Natural killer cell treated with Interleukin-12 subunit alpha and Interleukin-12 subunit beta and Interleukin-15 and Interleukin-18, amount 100 ng/mL, for 72 hours (primary cell): ENCODE results near the gene TMEM30A. TPM values are rescaled to one million over a fixed set of nuclear protein-coding genes. Genes with fewer than 3 reads are reported as not detected.
A peak's percentile ranks its signal among the peaks of the same experiment; 100 is the strongest.

ENCODE experiments used
- ATAC-seq, 2 donors: fragments of 150-1000 bp; cut with Tn5 transposase in 1 of 2; sonication (Bioruptor Pico), chemical (Tn5 transposase) in 1 of 2; 2 replicates each; pipeline ENCODE4 v1.10.0; 2021
- DNase-seq: peaks from one replicate; pipeline ENCODE4 v3.0.0; 2022; ENCODE audit warnings: low spot score
- H3K27ac Mint-ChIP-seq, 2 donors: 1 replicate in 1 of 2; 2 replicates in 1 of 2; pipeline ENCODE4 v1.8.0; 2022; ENCODE audit warnings: mixed read lengths in 2 of 2, mild to moderate bottlenecking in 1 of 2, moderate library complexity in 1 of 2
- H3K27me3 Mint-ChIP-seq, 2 donors: 1 replicate in 1 of 2; 2 replicates in 1 of 2; pipeline ENCODE4 v1.8.0; 2022; ENCODE audit warnings: mixed read lengths in 2 of 2
- H3K36me3 Mint-ChIP-seq: one replicate; pipeline ENCODE4 v1.8.0; 2022; ENCODE audit warnings: mixed read lengths
- H3K4me1 Mint-ChIP-seq, 2 donors: 1 replicate in 1 of 2; 2 replicates in 1 of 2; pipeline ENCODE4 v1.8.0; 2022; ENCODE audit warnings: low read depth in 2 of 2, mixed read lengths in 2 of 2, mild to moderate bottlenecking in 1 of 2
- H3K4me3 Mint-ChIP-seq: one replicate; pipeline ENCODE4 v1.8.0; 2022; ENCODE audit warnings: mixed read lengths
- H3K9me3 Mint-ChIP-seq: 2 replicates; pipeline ENCODE4 v1.8.0; 2022; ENCODE audit warnings: mixed read lengths
- total RNA-seq, 2 donors: library from RNA; stranded (reverse); gene quantifications; one replicate each; pipeline ENCODE4 v1.2.3, GENCODE V29; 2022

TMEM30A gene
- total RNA-seq, 2 donors from 2014 or later = 60.6 to 81.4 TPM

- Mint-ChIP-seq H3K4me3 (no peak overlapping the region), H3K27ac (no peak overlapping the region), H3K9me3 (no peaks in the 10 kb centered on the region), H3K27me3 (peaks cover 7 to 8% of the 10 kb centered on the region in 2 donors), H3K4me1 (no peaks in the 10 kb centered on the region), H3K36me3 (no peaks in the 10 kb centered on the region)
- DNase-seq = no peak
- no peak for ATAC-seq
These were observed 17.7 kb upstream of the TMEM30A start for GRCh38 chr6:75302280-75302679.

GRCh38 chr6:75301537-75301936, 16.9 kb upstream of the TMEM30A start:
- no peak overlapping the region for H3K4me3 Mint-ChIP-seq
- no peaks in the 10 kb centered on the region for H3K4me1 Mint-ChIP-seq
- DNase-seq = no peak
- no peaks in the 10 kb centered on the region for H3K9me3 Mint-ChIP-seq
- H3K27ac Mint-ChIP-seq = no peak overlapping the region
- no peak for ATAC-seq
- H3K36me3 Mint-ChIP-seq = no peaks in the 10 kb centered on the region
- peaks cover 7 to 8% of the 10 kb centered on the region in 2 donors for H3K27me3 Mint-ChIP-seq

GRCh38 chr6:75301088-75301487, 16.5 kb upstream of the TMEM30A start:
- ATAC-seq = no peak

GRCh38 chr6:75300531-75300855, 15.9 kb upstream of the TMEM30A start:
- DNase-seq (no peak), ATAC-seq (no peak)
- Mint-ChIP-seq H3K27ac (no peak overlapping the region), H3K9me3 (no peaks in the 10 kb centered on the region), H3K27me3 (peaks cover 7 to 8% of the 10 kb centered on the region in 2 donors), H3K4me1 (no peaks in the 10 kb centered on the region), H3K36me3 (no peaks in the 10 kb centered on the region), H3K4me3 (no peak overlapping the region)

More at GRCh38 chr6:75301088-75301487, 16.5 kb upstream of the TMEM30A start:
- Mint-ChIP-seq H3K36me3 (no peaks in the 10 kb centered on the region), H3K27me3 (peaks cover 7 to 8% of the 10 kb centered on the region in 2 donors), H3K4me3 (no peak overlapping the region), H3K27ac (no peak overlapping the region), H3K4me1 (no peaks in the 10 kb centered on the region), H3K9me3 (no peaks in the 10 kb centered on the region)
- DNase-seq = no peak

GRCh38 chr6:75299801-75300530, 15.4 kb upstream of the TMEM30A start:
- H3K36me3 Mint-ChIP-seq = no peaks in the 10 kb centered on the region
- ATAC-seq (no peak), DNase-seq (no peak)
- H3K4me3 Mint-ChIP-seq = no peak overlapping the region
- H3K9me3 Mint-ChIP-seq = no peaks in the 10 kb centered on the region
- no peak overlapping the region for H3K27ac Mint-ChIP-seq
- no peaks in the 10 kb centered on the region for H3K4me1 Mint-ChIP-seq
- H3K27me3 Mint-ChIP-seq = peaks cover 6 to 8% of the 10 kb centered on the region in 2 donors

GRCh38 chr6:75296811-75297779, 12.5 kb upstream of the TMEM30A start:
- H3K27me3 Mint-ChIP-seq = no peaks in the 10 kb centered on the region
- ATAC-seq (no peak), DNase-seq (no peak)
- H3K36me3 Mint-ChIP-seq = no peaks in the 10 kb centered on the region
- no peak overlapping the region for H3K4me3 Mint-ChIP-seq
- no peaks in the 10 kb centered on the region for H3K4me1 Mint-ChIP-seq
- H3K9me3 Mint-ChIP-seq = no peaks in the 10 kb centered on the region
- H3K27ac Mint-ChIP-seq = no peak overlapping the region

- no peak for DNase-seq
- H3K36me3 Mint-ChIP-seq = no peaks in the 10 kb centered on the region
- H3K4me1 Mint-ChIP-seq = peaks cover under 1 to 2% of the 10 kb centered on the region in 2 donors
- no peaks in the 10 kb centered on the region for H3K27me3 Mint-ChIP-seq
- no peak for ATAC-seq
- no peak overlapping the region for H3K4me3 Mint-ChIP-seq
- no peak overlapping the region for H3K27ac Mint-ChIP-seq
- H3K9me3 Mint-ChIP-seq = no peaks in the 10 kb centered on the region
These were observed 8.0 kb upstream of the TMEM30A start for GRCh38 chr6:75292555-75292954.

GRCh38 chr6:75291744-75292143, 7.2 kb upstream of the TMEM30A start:
- Mint-ChIP-seq H3K9me3 (no peaks in the 10 kb centered on the region), H3K4me1 (peaks cover 2 to 8% of the 10 kb centered on the region in 2 donors), H3K36me3 (no peaks in the 10 kb centered on the region), H3K4me3 (no peak overlapping the region), H3K27ac (no peak overlapping the region), H3K27me3 (no peaks in the 10 kb centered on the region)
- ATAC-seq (no peak), DNase-seq (no peak)

GRCh38 chr6:75291331-75291730, 6.7 kb upstream of the TMEM30A start:
- H3K9me3 Mint-ChIP-seq = no peaks in the 10 kb centered on the region
- H3K4me3 Mint-ChIP-seq = no peak overlapping the region
- H3K27me3 Mint-ChIP-seq = no peaks in the 10 kb centered on the region
- H3K27ac Mint-ChIP-seq = no peak overlapping the region
- DNase-seq (no peak), ATAC-seq (no peak)
- no peaks in the 10 kb centered on the region for H3K36me3 Mint-ChIP-seq
- peaks cover 4 to 12% of the 10 kb centered on the region in 2 donors for H3K4me1 Mint-ChIP-seq

- H3K27ac Mint-ChIP-seq = no peak overlapping the region
- no peak for DNase-seq
- no peak for ATAC-seq
- H3K27me3 Mint-ChIP-seq = no peaks in the 10 kb centered on the region
- H3K4me1 Mint-ChIP-seq = peaks cover 6 to 15% of the 10 kb centered on the region in 2 donors
- no peaks in the 10 kb centered on the region for H3K36me3 Mint-ChIP-seq
- H3K9me3 Mint-ChIP-seq = no peaks in the 10 kb centered on the region
- no peak overlapping the region for H3K4me3 Mint-ChIP-seq
These were observed 5.7 kb upstream of the TMEM30A start for GRCh38 chr6:75290136-75290945.

GRCh38 chr6:75288023-75288422, 3.4 kb upstream of the TMEM30A start:
- Mint-ChIP-seq H3K9me3 (no peaks in the 10 kb centered on the region), H3K4me1 (peaks cover 6 to 15% of the 10 kb centered on the region in 2 donors), H3K4me3 (no peak overlapping the region), H3K27ac (no peak overlapping the region), H3K36me3 (no peaks in the 10 kb centered on the region), H3K27me3 (no peaks in the 10 kb centered on the region)
- DNase-seq = no peak
- no peak for ATAC-seq

- Mint-ChIP-seq H3K9me3 (no peaks in the 10 kb centered on the region), H3K36me3 (no peaks in the 10 kb centered on the region), H3K27me3 (no peaks in the 10 kb centered on the region), H3K4me3 (no peak overlapping the region), H3K27ac (no peak overlapping the region), H3K4me1 (peaks cover 9 to 15% of the 10 kb centered on the region in 2 donors)
- DNase-seq (no peak), ATAC-seq (no peak)
These were observed 2.8 kb upstream of the TMEM30A start for GRCh38 chr6:75287424-75287823.

- no peaks in the 10 kb centered on the region for H3K27me3 Mint-ChIP-seq
- no peak overlapping the region for H3K4me3 Mint-ChIP-seq
- peak overlapping the region; percentile 13 to 17 for H3K27ac Mint-ChIP-seq
- DNase-seq (no peak), ATAC-seq (no peak)
- H3K9me3 Mint-ChIP-seq = no peaks in the 10 kb centered on the region
- H3K36me3 Mint-ChIP-seq = no peaks in the 10 kb centered on the region
- peaks cover 12 to 17% of the 10 kb centered on the region in 2 donors for H3K4me1 Mint-ChIP-seq
These were observed 2.4 kb upstream of the TMEM30A start for GRCh38 chr6:75286955-75287354.
